Calu3 (cell line): Measurements from ENCODE around the gene C10orf53. TPM values are rescaled to one million over a fixed set of nuclear protein-coding genes. Genes with fewer than 3 reads are reported as not detected.

Experiments used
- BruUV-seq: library from RNA; stranded (reverse); fragments of 400-500 nt; replicated peaks from 2 replicates; lab custom pipeline; 2021; lab: Mats Ljungman, UMichigan
- CTCF ChIA-PET: fragments of 300-600 bp; sonication (Branson Sonifier 250); formaldehyde crosslinking; loops from one replicate; lab custom pipeline; 2022; ENCODE audit warnings: antibody characterized with exemption; lab: Charles Lee
- DNase-seq: peaks from one replicate; pipeline ENCODE4 v3.0.0; 2022
- H3K27ac Mint-ChIP-seq: one replicate; pipeline ENCODE4 v1.8.0; 2022; ENCODE audit warnings: mixed read lengths; ENCODE audit not compliant: unreplicated experiment
- H3K27me3 Mint-ChIP-seq: one replicate; pipeline ENCODE4 v1.8.0; 2022; ENCODE audit warnings: mixed read lengths; ENCODE audit not compliant: unreplicated experiment
- H3K36me3 Mint-ChIP-seq: one replicate; pipeline ENCODE4 v1.8.0; 2022; ENCODE audit warnings: mild to moderate bottlenecking, moderate library complexity, mixed read lengths; ENCODE audit not compliant: insufficient read depth, unreplicated experiment
- H3K4me1 Mint-ChIP-seq: one replicate; pipeline ENCODE4 v1.8.0; 2022; ENCODE audit warnings: mild to moderate bottlenecking, low read depth, mixed read lengths; ENCODE audit not compliant: unreplicated experiment
- H3K4me3 Mint-ChIP-seq: one replicate; pipeline ENCODE4 v1.8.0; 2022; ENCODE audit warnings: mild to moderate bottlenecking, low read depth, moderate library complexity, mixed read lengths; ENCODE audit not compliant: unreplicated experiment
- H3K9me3 Mint-ChIP-seq: one replicate; pipeline ENCODE4 v1.8.0; 2022; ENCODE audit warnings: low read depth, mixed read lengths; ENCODE audit not compliant: unreplicated experiment
- CTCF ChIP-seq: fragments of 200-600 bp; IDR thresholded peaks from one replicate; pipeline ENCODE4 v1.8.0; 2022; ENCODE audit warnings: antibody characterized with exemption; ENCODE audit not compliant: unreplicated experiment
- intact Hi-C: fragments of 100-400 bp; cut with micrococcal nuclease; formaldehyde crosslinking; loops from one replicate; pipeline ENCODE4 v1.10.0; 2022; ENCODE audit not compliant: unreplicated experiment
- total RNA-seq: library from RNA; stranded (reverse); gene quantifications from 2 replicates; pipeline ENCODE4 v1.2.3, GENCODE V29; 2022

The C10orf53 gene
- total RNA-seq, 1 experiment from 2014 or later = not detected

DNA sequence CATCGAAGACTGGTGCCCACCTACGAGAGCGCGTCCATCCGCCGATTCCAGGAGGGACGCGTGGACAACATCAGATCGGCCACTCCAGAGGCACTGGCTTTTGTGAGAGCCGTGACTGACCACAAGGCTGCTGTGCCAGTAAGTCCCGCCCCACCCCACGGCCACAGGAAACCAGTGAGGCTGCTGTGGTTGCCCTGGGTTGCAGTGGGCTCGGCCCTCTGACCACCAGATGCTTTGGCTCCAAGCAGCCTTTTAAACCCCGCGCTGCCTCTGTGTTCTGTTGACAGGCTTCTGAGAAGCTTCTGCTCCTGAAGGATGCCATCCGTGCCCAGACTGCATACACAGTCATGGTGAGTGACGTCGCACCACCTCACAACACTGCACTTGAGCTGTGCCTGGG lies 24.4 kb upstream of the C10orf53 start:
- Mint-ChIP-seq H3K27ac (no peak overlapping the region), H3K4me1 (no peaks in the 10 kb centered on the region), H3K9me3 (peaks cover 4% of the 10 kb centered on the region), H3K27me3 (peaks cover 67% of the 10 kb centered on the region), H3K36me3 (no peaks in the 10 kb centered on the region), H3K4me3 (no peak overlapping the region)
- no TSS peak for BruUV-seq
- CTCF ChIA-PET = no interaction called here
- no peak for DNase-seq
- intact Hi-C loops = no loop called here
- TF ChIP-seq CTCF = no peak

GRCh38 chr10:49656845-49657493 lies 22.5 kb upstream of the C10orf53 start:
- Mint-ChIP-seq H3K9me3 (peaks cover 4% of the 10 kb centered on the region), H3K4me1 (no peaks in the 10 kb centered on the region), H3K27ac (no peak overlapping the region), H3K4me3 (no peak overlapping the region), H3K27me3 (peaks cover 67% of the 10 kb centered on the region), H3K36me3 (no peaks in the 10 kb centered on the region)
- CTCF ChIA-PET = no interaction called here
- no TSS peak for BruUV-seq
- DNase-seq = no peak
- intact Hi-C loops = no loop called here
- no peak for TF ChIP-seq CTCF

- peaks cover 67% of the 10 kb centered on the region for H3K27me3 Mint-ChIP-seq
- no TSS peak for BruUV-seq
- no peak for DNase-seq
- H3K4me3 Mint-ChIP-seq = no peak overlapping the region
- H3K9me3 Mint-ChIP-seq = peaks cover 4% of the 10 kb centered on the region
- TF ChIP-seq CTCF = no peak
- CTCF ChIA-PET = no interaction called here
- no peaks in the 10 kb centered on the region for H3K36me3 Mint-ChIP-seq
- H3K27ac Mint-ChIP-seq = no peak overlapping the region
- H3K4me1 Mint-ChIP-seq = no peaks in the 10 kb centered on the region
- intact Hi-C loops = no loop called here
These were observed 21.8 kb upstream of the C10orf53 start for GRCh38 chr10:49657606-49658005.

- no peak overlapping the region for H3K27ac Mint-ChIP-seq
- peaks cover 82% of the 10 kb centered on the region for H3K27me3 Mint-ChIP-seq
- peaks cover 4% of the 10 kb centered on the region for H3K9me3 Mint-ChIP-seq
- H3K36me3 Mint-ChIP-seq = no peaks in the 10 kb centered on the region
- intact Hi-C loops = no loop called here
- DNase-seq = no peak
- H3K4me1 Mint-ChIP-seq = no peaks in the 10 kb centered on the region
- CTCF ChIA-PET = no interaction called here
- TF ChIP-seq CTCF = no peak
- no peak overlapping the region for H3K4me3 Mint-ChIP-seq
- BruUV-seq = no TSS peak
These were observed 18.2 kb upstream of the C10orf53 start for GRCh38 chr10:49661140-49661856.
